Liver (tissue), 3 donors: ENCODE results near the gene TIGD1.

Experiments
- EGR1 ChIP-seq, 2 donors: IDR thresholded peaks; 2 replicates each; pipeline ENCODE4 v1.6.1; 2016 to 2018; ENCODE audit warnings: antibody characterized with exemption in 2 of 2, low read depth in 2 of 2
- JUND ChIP-seq, 2 donors: IDR thresholded peaks; 2 replicates each; pipeline ENCODE4 v1.6.1; 2016; ENCODE audit warnings: antibody characterized with exemption in 2 of 2
- RAD21 ChIP-seq, 2 donors: IDR thresholded peaks; 2 replicates each; pipeline ENCODE4 v1.6.1; 2016; ENCODE audit warnings: antibody characterized with exemption in 2 of 2, mild to moderate bottlenecking in 2 of 2
- TAF1 ChIP-seq: conservative IDR thresholded peaks from 2 replicates; pipeline ENCODE4 v1.6.1; 2016; ENCODE audit warnings: antibody characterized with exemption, mild to moderate bottlenecking
- TF ChIP-seq, protein P1 (sequence below): fragments of 150-350 bp; IDR thresholded peaks from 2 replicates; pipeline ENCODE4 v1.5.1; 2017; ENCODE audit warnings: improper control_type of control experiment, low read depth, low read length; ENCODE audit not compliant: missing input control
- TF ChIP-seq, protein P2 (sequence below): IDR thresholded peaks from 2 replicates; pipeline ENCODE4 v1.6.1; 2016; ENCODE audit warnings: antibody characterized with exemption
- TF ChIP-seq, protein P3 (sequence below): IDR thresholded peaks from 2 replicates; pipeline ENCODE4 v1.6.1; 2016; ENCODE audit warnings: antibody characterized with exemption, mild to moderate bottlenecking
- TF ChIP-seq, protein P4 (sequence below): IDR thresholded peaks from 2 replicates; pipeline ENCODE4 v1.6.1; 2016; ENCODE audit warnings: antibody characterized with exemption
- donor health status: healthy.
- donor health status: healthy.

DNA sequence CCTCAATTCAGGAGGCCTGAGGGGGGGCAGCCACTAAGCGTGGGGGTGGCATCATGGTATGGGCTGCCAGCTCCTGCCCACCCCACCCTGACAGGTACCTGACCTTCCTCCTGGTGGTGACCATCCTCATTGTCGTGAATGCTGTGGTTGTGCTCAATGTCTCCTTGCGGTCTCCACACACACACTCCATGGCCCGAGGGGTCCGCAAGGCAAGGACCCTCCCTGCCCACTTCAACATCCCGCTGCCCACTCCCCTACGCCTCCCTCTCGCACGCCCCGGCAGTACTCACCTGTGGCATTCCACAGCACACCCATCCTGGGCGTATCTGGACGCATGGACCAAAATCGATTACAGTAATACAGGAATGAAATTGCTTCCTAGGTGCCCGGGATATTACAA, 6.9 kb downstream of the TIGD1 start:
- TF ChIP-seq, protein P1, sequence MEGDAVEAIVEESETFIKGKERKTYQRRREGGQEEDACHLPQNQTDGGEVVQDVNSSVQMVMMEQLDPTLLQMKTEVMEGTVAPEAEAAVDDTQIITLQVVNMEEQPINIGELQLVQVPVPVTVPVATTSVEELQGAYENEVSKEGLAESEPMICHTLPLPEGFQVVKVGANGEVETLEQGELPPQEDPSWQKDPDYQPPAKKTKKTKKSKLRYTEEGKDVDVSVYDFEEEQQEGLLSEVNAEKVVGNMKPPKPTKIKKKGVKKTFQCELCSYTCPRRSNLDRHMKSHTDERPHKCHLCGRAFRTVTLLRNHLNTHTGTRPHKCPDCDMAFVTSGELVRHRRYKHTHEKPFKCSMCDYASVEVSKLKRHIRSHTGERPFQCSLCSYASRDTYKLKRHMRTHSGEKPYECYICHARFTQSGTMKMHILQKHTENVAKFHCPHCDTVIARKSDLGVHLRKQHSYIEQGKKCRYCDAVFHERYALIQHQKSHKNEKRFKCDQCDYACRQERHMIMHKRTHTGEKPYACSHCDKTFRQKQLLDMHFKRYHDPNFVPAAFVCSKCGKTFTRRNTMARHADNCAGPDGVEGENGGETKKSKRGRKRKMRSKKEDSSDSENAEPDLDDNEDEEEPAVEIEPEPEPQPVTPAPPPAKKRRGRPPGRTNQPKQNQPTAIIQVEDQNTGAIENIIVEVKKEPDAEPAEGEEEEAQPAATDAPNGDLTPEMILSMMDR, result no peak
- TF ChIP-seq JUND (IDR thresholded peaks at IDR 0.05) (no peak), RAD21 (IDR thresholded peaks at IDR 0.05) (no peak), EGR1 (IDR thresholded peaks at IDR 0.05; ENCODE audit: low read depth in 2 of 2) (no peak), TAF1 (no peak)
- TF ChIP-seq, protein P2, sequence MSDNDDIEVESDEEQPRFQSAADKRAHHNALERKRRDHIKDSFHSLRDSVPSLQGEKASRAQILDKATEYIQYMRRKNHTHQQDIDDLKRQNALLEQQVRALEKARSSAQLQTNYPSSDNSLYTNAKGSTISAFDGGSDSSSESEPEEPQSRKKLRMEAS, result no peak
- TF ChIP-seq, protein P3, sequence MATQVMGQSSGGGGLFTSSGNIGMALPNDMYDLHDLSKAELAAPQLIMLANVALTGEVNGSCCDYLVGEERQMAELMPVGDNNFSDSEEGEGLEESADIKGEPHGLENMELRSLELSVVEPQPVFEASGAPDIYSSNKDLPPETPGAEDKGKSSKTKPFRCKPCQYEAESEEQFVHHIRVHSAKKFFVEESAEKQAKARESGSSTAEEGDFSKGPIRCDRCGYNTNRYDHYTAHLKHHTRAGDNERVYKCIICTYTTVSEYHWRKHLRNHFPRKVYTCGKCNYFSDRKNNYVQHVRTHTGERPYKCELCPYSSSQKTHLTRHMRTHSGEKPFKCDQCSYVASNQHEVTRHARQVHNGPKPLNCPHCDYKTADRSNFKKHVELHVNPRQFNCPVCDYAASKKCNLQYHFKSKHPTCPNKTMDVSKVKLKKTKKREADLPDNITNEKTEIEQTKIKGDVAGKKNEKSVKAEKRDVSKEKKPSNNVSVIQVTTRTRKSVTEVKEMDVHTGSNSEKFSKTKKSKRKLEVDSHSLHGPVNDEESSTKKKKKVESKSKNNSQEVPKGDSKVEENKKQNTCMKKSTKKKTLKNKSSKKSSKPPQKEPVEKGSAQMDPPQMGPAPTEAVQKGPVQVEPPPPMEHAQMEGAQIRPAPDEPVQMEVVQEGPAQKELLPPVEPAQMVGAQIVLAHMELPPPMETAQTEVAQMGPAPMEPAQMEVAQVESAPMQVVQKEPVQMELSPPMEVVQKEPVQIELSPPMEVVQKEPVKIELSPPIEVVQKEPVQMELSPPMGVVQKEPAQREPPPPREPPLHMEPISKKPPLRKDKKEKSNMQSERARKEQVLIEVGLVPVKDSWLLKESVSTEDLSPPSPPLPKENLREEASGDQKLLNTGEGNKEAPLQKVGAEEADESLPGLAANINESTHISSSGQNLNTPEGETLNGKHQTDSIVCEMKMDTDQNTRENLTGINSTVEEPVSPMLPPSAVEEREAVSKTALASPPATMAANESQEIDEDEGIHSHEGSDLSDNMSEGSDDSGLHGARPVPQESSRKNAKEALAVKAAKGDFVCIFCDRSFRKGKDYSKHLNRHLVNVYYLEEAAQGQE, result no peak
- TF ChIP-seq, protein P4, sequence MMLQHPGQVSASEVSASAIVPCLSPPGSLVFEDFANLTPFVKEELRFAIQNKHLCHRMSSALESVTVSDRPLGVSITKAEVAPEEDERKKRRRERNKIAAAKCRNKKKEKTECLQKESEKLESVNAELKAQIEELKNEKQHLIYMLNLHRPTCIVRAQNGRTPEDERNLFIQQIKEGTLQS, result no peak
